ENCODE results near the gene CETN2. TPM values are rescaled to one million over a fixed set of nuclear protein-coding genes. Genes with fewer than 3 reads are reported as not detected.
A peak's percentile ranks its signal among the peaks of the same experiment; 100 is the strongest.

Gene CETN2
- total and polyA plus RNA-seq, 2 donors (not counting 3 experiments of a cell fraction or from before 2014, with no cell fraction given) = 15.4 to 28.2 TPM

- H3K4me1 ChIP-seq (ENCODE audit: control insufficient read depth, extremely low read depth, insufficient read depth, low read length) = peaks cover 4% of the 10 kb centered on the region
- no peaks in the 10 kb centered on the region for H3K9me1 ChIP-seq (replicated peaks; ENCODE audit: control insufficient read depth, extremely low read depth, insufficient read depth, low read length)
- intact Hi-C loops (cut with micrococcal nuclease) = loop anchor here (1.0 kb wide), 1 partner anchor 1072 kb away; no protein-coding TSS in a partner anchor
- H3K9me3 ChIP-seq (replicated peaks; ENCODE audit: control insufficient read depth, insufficient read depth, low read length) = no peaks in the 10 kb centered on the region
- H3K79me2 ChIP-seq (ENCODE audit: control insufficient read depth, insufficient read depth, low read length) = no peaks in the 10 kb centered on the region
- no peak overlapping the region for H3K9ac ChIP-seq (replicated peaks; ENCODE audit: extremely low read depth, insufficient read depth, low read length)
- dilution Hi-C loops (cut with MboI; ENCODE audit: extremely low pct_ligation_motif_present, low sequenced_read_pairs) = no loop called here
- TF ChIP-seq CTCF (IDR thresholded peaks at IDR 0.05; ENCODE audit: extremely low read depth in 1 of 2, insufficient read depth in 1 of 2, low read depth in 1 of 2, low read length in 2 of 2) (peak; percentile 51 to 59), FOS (IDR thresholded peaks at IDR 0.05; ENCODE audit: borderline replicate concordance, insufficient read depth, low read length) (no peak)
- no peak overlapping the region for H3K4me3 ChIP-seq (replicated peaks in 1 of 3; ENCODE audit: insufficient read depth in 1 of 3, low read depth in 1 of 3, low read length in 3 of 3)
- ChIA-PET CTCF (interaction anchor here (0.6 to 2.5 kb wide), 15 partner anchors 9 to 1670 kb away, joined by 3 to 37 read pairs (median 5); partner anchors contain the start of genes CETN2 and NSDHL), POLR2A (no interaction called here)
- FAIRE-seq (peak; percentile 87), DNase-seq (ENCODE audit: low read depth, low spot score) (peak; percentile 31)
- no TSS peak for BruUV-seq (replicated peaks)
- H3K36me3 ChIP-seq (ENCODE audit: control insufficient read depth in 2 of 2, extremely low read depth in 1 of 2, insufficient read depth in 2 of 2, low read length in 2 of 2) = no peaks in the 10 kb centered on the region
- H3K4me2 ChIP-seq (ENCODE audit: insufficient read depth, low read length) = no peak overlapping the region
- H2AFZ ChIP-seq (ENCODE audit: low read depth, low read length) = no peak overlapping the region
- H3K27ac ChIP-seq (ENCODE audit: insufficient read depth, low read depth, low read length) = no peak overlapping the region
- peaks cover 1 to 3% of the 10 kb centered on the region in 2 experiments for H3K27me3 ChIP-seq (ENCODE audit: control insufficient read depth in 2 of 2, insufficient read depth in 2 of 2, low read length in 2 of 2)
- no peaks in the 10 kb centered on the region for H4K20me1 ChIP-seq (replicated peaks; ENCODE audit: control insufficient read depth, extremely low read depth, insufficient read depth, low read length)
Measured at GRCh38 chrX:152821145-152821765, 9.3 kb downstream of the CETN2 start.

- Histone ChIP-seq H3K27ac (ENCODE audit: insufficient read depth, low read depth, low read length) (no peak overlapping the region), H3K4me1 (ENCODE audit: control insufficient read depth, extremely low read depth, insufficient read depth, low read length) (peaks cover 1% of the 10 kb centered on the region), H3K4me3 (replicated peaks in 1 of 3; ENCODE audit: insufficient read depth in 1 of 3, low read depth in 1 of 3, low read length in 3 of 3) (no peak overlapping the region), H3K9me3 (replicated peaks; ENCODE audit: control insufficient read depth, insufficient read depth, low read length) (no peaks in the 10 kb centered on the region), H3K36me3 (ENCODE audit: control insufficient read depth in 2 of 2, extremely low read depth in 1 of 2, insufficient read depth in 2 of 2, low read length in 2 of 2) (no peaks in the 10 kb centered on the region), H3K27me3 (ENCODE audit: control insufficient read depth in 2 of 2, insufficient read depth in 2 of 2, low read length in 2 of 2) (peaks cover 1 to 3% of the 10 kb centered on the region in 2 experiments), H4K20me1 (replicated peaks; ENCODE audit: control insufficient read depth, extremely low read depth, insufficient read depth, low read length) (no peaks in the 10 kb centered on the region), H2AFZ (ENCODE audit: low read depth, low read length) (no peak overlapping the region), H3K79me2 (ENCODE audit: control insufficient read depth, insufficient read depth, low read length) (no peaks in the 10 kb centered on the region), H3K9ac (replicated peaks; ENCODE audit: extremely low read depth, insufficient read depth, low read length) (no peak overlapping the region), H3K9me1 (replicated peaks; ENCODE audit: control insufficient read depth, extremely low read depth, insufficient read depth, low read length) (no peaks in the 10 kb centered on the region), H3K4me2 (ENCODE audit: insufficient read depth, low read length) (no peak overlapping the region)
- no peak for FAIRE-seq
- CTCF ChIA-PET = interaction anchor here (1.2 to 4.4 kb wide), 4 partner anchors 177 to 1069 kb away, joined by 3 to 19 read pairs (median 5); no protein-coding TSS in a partner anchor
- BruUV-seq (replicated peaks) = no TSS peak
- dilution Hi-C loops (cut with MboI; ENCODE audit: extremely low pct_ligation_motif_present, low sequenced_read_pairs) (no loop called here), intact Hi-C loops (cut with micrococcal nuclease) (loop anchor here (5.0 kb wide), 1 partner anchor 1667 kb away; no protein-coding TSS in a partner anchor)
- DNase-seq (ENCODE audit: low read depth, low spot score) = no peak
- POLR2A ChIA-PET = no interaction called here
- TF ChIP-seq CTCF (IDR thresholded peaks at IDR 0.05; ENCODE audit: extremely low read depth in 1 of 2, insufficient read depth in 1 of 2, low read depth in 1 of 2, low read length in 2 of 2) = no peak
- no peak for TF ChIP-seq POLR2A (IDR thresholded peaks at IDR 0.05; ENCODE audit: low read depth, low read length)
- no peak for TF ChIP-seq GATA2 (IDR thresholded peaks at IDR 0.05; ENCODE audit: insufficient read depth, insufficient read length, low read depth, low read length)
- TF ChIP-seq JUN (IDR thresholded peaks at IDR 0.05; ENCODE audit: borderline replicate concordance, insufficient read depth, insufficient read length, low read depth) = no peak
- no peak for TF ChIP-seq POLR2AphosphoS5 (IDR thresholded peaks at IDR 0.05; ENCODE audit: insufficient read depth, low read depth, low read length)
- TF ChIP-seq EZH2 (IDR thresholded peaks at IDR 0.05; ENCODE audit: borderline replicate concordance, low read depth, low read length, severe bottlenecking) = no peak
- TF ChIP-seq MAX (IDR thresholded peaks at IDR 0.05; ENCODE audit: insufficient read depth, insufficient read length) = no peak
- no peak for TF ChIP-seq FOS (IDR thresholded peaks at IDR 0.05; ENCODE audit: borderline replicate concordance, insufficient read depth, low read length)
- TF ChIP-seq MYC (IDR thresholded peaks at IDR 0.05; ENCODE audit: low read depth, low read length) = no peak
Measured at GRCh38 chrX:152819732-152820131, 10.8 kb downstream of the CETN2 start.
